Memory B cell (primary cell): Measurements from ENCODE around the gene CFAP251.
A peak's percentile ranks its signal among the peaks of the same experiment; 100 is the strongest.
"Not testable (repeated sequence)": the region's sequence is repeated elsewhere in the genome, so short reads cannot be mapped to it uniquely, and the experiment has no call there.

ENCODE experiments used
- ATAC-seq: fragments of 150-1000 bp; cut with Tn5 transposase; 2 replicates; pipeline ENCODE4 v1.10.0; 2021; ENCODE audit warnings: low read depth, mild to moderate bottlenecking, moderate library complexity
- DNase-seq, 2 donors: peaks; one replicate each; pipeline ENCODE4 v3.0.0; 2022; ENCODE audit warnings: low spot score in 2 of 2
- H3K27ac Mint-ChIP-seq: one replicate; pipeline ENCODE4 v1.8.0; 2022; ENCODE audit warnings: mild to moderate bottlenecking, moderate library complexity, mixed read lengths
- H3K27me3 Mint-ChIP-seq: one replicate; pipeline ENCODE4 v1.8.0; 2022; ENCODE audit warnings: mixed read lengths
- H3K36me3 Mint-ChIP-seq: one replicate; pipeline ENCODE4 v1.8.0; 2022; ENCODE audit warnings: mild to moderate bottlenecking, mixed read lengths
- H3K4me1 Mint-ChIP-seq: one replicate; pipeline ENCODE4 v1.8.0; 2022; ENCODE audit warnings: mixed read lengths
- H3K4me3 Mint-ChIP-seq: one replicate; pipeline ENCODE4 v1.8.0; 2022; ENCODE audit warnings: mild to moderate bottlenecking, moderate library complexity, mixed read lengths
- H3K9me3 Mint-ChIP-seq: one replicate; pipeline ENCODE4 v1.8.0; 2022; ENCODE audit warnings: mixed read lengths

Gene CFAP251, protein sequence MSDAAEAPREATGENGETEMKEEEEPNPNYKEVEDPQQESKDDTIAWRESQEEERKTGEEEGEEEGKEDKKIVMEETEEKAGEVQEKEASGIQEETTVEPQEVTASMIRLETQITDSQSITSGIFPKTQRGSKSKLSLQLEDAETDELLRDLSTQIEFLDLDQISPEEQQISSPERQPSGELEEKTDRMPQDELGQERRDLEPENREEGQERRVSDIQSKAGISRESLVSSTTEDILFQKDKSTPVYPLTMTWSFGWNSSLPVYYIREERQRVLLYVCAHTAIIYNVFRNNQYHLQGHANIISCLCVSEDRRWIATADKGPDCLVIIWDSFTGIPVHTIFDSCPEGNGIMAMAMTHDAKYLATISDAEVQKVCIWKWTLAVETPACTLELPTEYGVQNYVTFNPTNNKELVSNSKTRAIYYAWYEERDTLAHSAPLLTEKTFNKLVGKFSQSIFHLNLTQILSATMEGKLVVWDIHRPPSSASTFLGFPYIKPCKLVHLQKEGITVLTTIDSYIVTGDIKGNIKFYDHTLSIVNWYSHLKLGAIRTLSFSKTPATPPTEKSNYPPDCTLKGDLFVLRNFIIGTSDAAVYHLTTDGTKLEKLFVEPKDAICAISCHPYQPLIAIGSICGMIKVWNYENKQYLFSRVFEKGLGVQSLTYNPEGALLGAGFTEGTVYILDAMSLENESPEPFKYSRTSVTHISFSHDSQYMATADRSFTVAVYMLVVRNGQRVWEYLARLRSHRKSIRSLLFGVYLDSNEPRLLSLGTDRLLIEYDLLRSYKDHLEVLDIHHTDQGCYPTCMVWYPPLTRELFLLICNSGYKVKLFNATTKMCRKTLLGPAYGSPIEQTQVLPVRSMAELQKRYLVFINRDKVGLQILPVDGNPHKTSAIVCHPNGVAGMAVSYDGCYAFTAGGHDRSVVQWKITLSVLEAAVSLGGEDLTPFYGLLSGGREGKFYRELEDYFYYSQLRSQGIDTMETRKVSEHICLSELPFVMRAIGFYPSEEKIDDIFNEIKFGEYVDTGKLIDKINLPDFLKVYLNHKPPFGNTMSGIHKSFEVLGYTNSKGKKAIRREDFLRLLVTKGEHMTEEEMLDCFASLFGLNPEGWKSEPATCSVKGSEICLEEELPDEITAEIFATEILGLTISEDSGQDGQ

GRCh38 chr12:121917950-121918678 is at the start of gene CFAP251:
TSS of gene CFAP251 (plus strand) at chr12:121918592. CDS start at chr12:121921306, 2,714 bp downstream.
- H3K4me1 Mint-ChIP-seq, result peaks cover 5% of the 10 kb centered on the region
- peak within 1 kb of the TSS; percentile 95 for H3K27ac Mint-ChIP-seq
- H3K27me3 Mint-ChIP-seq, result no peaks in the 10 kb centered on the region
- ATAC-seq (peak; percentile 100), DNase-seq (peak; percentile 88 to 92)
- no peaks in the 10 kb centered on the region for H3K36me3 Mint-ChIP-seq
- no peaks in the 10 kb centered on the region for H3K9me3 Mint-ChIP-seq
- peak within 1 kb of the TSS; percentile 87 for H3K4me3 Mint-ChIP-seq

- not testable (repeated sequence) for DNase-seq, H3K36me3 Mint-ChIP-seq, H3K4me3 Mint-ChIP-seq, H3K27me3 Mint-ChIP-seq, H3K27ac Mint-ChIP-seq, H3K9me3 Mint-ChIP-seq, ATAC-seq, H3K4me1 Mint-ChIP-seq
These were observed 49.2 kb upstream of the CFAP251 start for GRCh38 chr12:121869229-121869628.

GRCh38 chr12:121871467-121871866 is 46.9 kb upstream of the CFAP251 start:
- H3K4me3 Mint-ChIP-seq, result no peak overlapping the region
- H3K27me3 Mint-ChIP-seq, result peaks cover 1% of the 10 kb centered on the region
- H3K27ac Mint-ChIP-seq, result no peak overlapping the region
- DNase-seq (no peak), ATAC-seq (no peak)
- peaks cover 4% of the 10 kb centered on the region for H3K36me3 Mint-ChIP-seq
- H3K9me3 Mint-ChIP-seq, result no peaks in the 10 kb centered on the region
- H3K4me1 Mint-ChIP-seq, result no peaks in the 10 kb centered on the region

DNA sequence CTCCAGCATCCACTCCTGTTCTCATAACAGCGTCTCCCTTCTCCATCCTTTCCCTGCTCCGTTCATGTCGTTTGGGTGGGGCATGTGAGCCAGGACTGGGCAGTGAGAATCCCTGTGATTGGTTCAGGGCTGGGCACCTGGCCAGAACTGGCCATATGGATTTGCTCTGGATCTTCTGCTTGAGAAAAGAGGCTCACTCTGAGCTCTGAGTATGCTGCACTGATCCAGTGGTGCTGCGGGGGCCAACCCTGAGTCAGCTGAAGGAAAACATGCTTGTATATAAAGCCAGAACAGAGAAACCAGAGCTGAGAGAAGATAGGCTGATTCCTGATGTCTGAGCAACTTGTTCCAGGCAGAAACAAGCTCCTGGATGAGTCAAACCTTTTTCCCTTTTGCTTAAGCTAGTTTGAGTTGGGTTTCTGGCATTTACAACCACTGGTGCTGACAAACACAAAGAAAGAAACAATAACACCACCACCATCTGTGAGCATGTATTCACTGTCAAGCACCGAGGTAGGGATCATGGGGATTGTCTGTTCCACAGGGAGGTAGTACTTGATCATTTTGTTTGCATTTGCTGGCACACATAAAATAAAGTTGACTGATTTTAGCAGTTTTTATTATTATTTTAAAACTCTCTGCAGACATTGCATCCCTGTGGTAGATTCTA is 45.7 kb upstream of the CFAP251 start:
- no peaks in the 10 kb centered on the region for H3K27me3 Mint-ChIP-seq
- no peak overlapping the region for H3K27ac Mint-ChIP-seq
- DNase-seq (no peak), ATAC-seq (no peak)
- H3K36me3 Mint-ChIP-seq, result peaks cover 2% of the 10 kb centered on the region
- no peaks in the 10 kb centered on the region for H3K4me1 Mint-ChIP-seq
- no peaks in the 10 kb centered on the region for H3K9me3 Mint-ChIP-seq
- no peak overlapping the region for H3K4me3 Mint-ChIP-seq

DNA sequence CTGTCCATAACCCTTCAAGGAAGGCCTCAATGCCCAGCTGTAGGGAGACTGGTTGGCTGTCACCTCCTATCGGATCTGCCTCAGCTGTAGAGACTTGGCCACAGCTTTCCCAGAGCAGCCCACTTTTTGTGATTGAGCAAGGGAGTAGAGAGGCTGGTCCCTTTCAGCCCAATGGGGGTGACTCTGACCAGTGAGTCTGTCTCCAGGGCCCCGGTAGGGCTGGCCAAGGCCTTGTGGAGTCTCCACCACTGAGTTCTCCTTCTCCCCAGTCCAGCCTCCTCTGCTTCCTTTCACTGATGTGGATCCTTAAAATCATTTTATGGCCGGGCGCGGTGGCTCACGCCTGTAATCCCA is 45.2 kb upstream of the CFAP251 start:
- H3K27ac Mint-ChIP-seq, result no peak overlapping the region
- no peaks in the 10 kb centered on the region for H3K9me3 Mint-ChIP-seq
- peaks cover 2% of the 10 kb centered on the region for H3K36me3 Mint-ChIP-seq
- ATAC-seq (no peak), DNase-seq (no peak)
- no peaks in the 10 kb centered on the region for H3K27me3 Mint-ChIP-seq
- no peaks in the 10 kb centered on the region for H3K4me1 Mint-ChIP-seq
- H3K4me3 Mint-ChIP-seq, result no peak overlapping the region

DNA sequence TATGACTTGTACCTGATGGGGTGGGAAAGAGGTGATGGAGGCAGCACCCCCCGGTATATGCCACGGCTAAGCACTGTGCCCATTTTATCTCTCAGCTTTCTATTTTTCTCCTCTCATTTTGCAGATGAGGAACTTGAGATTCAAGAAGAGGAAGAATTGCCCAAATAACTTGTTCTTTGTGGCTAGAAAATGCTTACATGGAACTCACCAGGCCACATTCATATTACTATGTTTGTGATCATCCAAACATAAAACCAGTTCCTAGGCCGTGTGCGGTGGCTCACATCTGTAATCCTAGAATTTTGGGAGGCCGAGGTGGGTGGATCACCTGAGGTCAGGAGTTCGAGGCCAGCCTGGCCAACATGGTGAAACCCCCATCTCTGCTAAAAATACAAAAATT is 44.3 kb upstream of the CFAP251 start:
- ATAC-seq (no peak), DNase-seq (no peak)
- H3K4me1 Mint-ChIP-seq, result no peaks in the 10 kb centered on the region
- H3K4me3 Mint-ChIP-seq, result no peak overlapping the region
- H3K27ac Mint-ChIP-seq, result no peak overlapping the region
- H3K27me3 Mint-ChIP-seq, result no peaks in the 10 kb centered on the region
- H3K9me3 Mint-ChIP-seq, result no peaks in the 10 kb centered on the region
- H3K36me3 Mint-ChIP-seq, result peaks cover 2% of the 10 kb centered on the region

GRCh38 chr12:121875582-121875981 is 42.8 kb upstream of the CFAP251 start:
- Mint-ChIP-seq H3K27ac (no peak overlapping the region), H3K9me3 (no peaks in the 10 kb centered on the region)

GRCh38 chr12:121876080-121876447 is 42.3 kb upstream of the CFAP251 start:
- not testable (repeated sequence) for H3K9me3 Mint-ChIP-seq, H3K36me3 Mint-ChIP-seq, H3K27me3 Mint-ChIP-seq, H3K4me3 Mint-ChIP-seq, DNase-seq, H3K27ac Mint-ChIP-seq, ATAC-seq, H3K4me1 Mint-ChIP-seq

More at GRCh38 chr12:121875582-121875981, 42.8 kb upstream of the CFAP251 start:
- no peak overlapping the region for H3K4me3 Mint-ChIP-seq
- no peak for ATAC-seq
- no peak for DNase-seq
- peaks cover 2% of the 10 kb centered on the region for H3K36me3 Mint-ChIP-seq
- H3K4me1 Mint-ChIP-seq, result no peaks in the 10 kb centered on the region
- no peaks in the 10 kb centered on the region for H3K27me3 Mint-ChIP-seq

- no peaks in the 10 kb centered on the region for H3K27me3 Mint-ChIP-seq
- no peaks in the 10 kb centered on the region for H3K9me3 Mint-ChIP-seq
- H3K4me1 Mint-ChIP-seq, result peaks cover under 1% of the 10 kb centered on the region
- DNase-seq, result no peak
- H3K36me3 Mint-ChIP-seq, result no peaks in the 10 kb centered on the region
- ATAC-seq, result no peak
- no peak overlapping the region for H3K4me3 Mint-ChIP-seq
- no peak overlapping the region for H3K27ac Mint-ChIP-seq
These were observed 35.1 kb upstream of the CFAP251 start for GRCh38 chr12:121883315-121883660.

DNA sequence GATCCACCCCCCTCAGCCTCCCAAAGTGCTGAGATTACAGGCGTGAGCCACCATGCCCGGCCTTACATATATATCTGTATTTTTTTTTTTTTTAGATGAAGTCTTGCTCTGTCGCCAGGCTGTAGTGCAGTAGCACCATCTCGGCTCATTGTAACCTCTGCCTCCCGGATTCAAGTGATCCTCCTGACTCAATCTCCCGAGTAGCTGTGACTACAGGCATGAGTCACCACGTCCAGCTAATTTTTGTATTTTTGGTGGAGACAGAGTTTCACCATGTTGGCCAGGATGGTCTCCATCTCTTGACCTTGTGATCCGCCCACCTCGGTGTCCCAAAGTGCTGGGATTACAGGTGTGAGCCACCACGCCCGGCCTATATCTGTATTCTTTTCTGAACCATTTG is 33.3 kb upstream of the CFAP251 start:
- not testable (repeated sequence) for H3K4me3 Mint-ChIP-seq, H3K4me1 Mint-ChIP-seq, DNase-seq, H3K27ac Mint-ChIP-seq, ATAC-seq, H3K27me3 Mint-ChIP-seq, H3K36me3 Mint-ChIP-seq, H3K9me3 Mint-ChIP-seq

- Mint-ChIP-seq H3K27ac (peak overlapping the region; percentile 91), H3K9me3 (no peaks in the 10 kb centered on the region), H3K4me3 (peak overlapping the region; percentile 97), H3K4me1 (peaks cover 8% of the 10 kb centered on the region), H3K36me3 (no peaks in the 10 kb centered on the region), H3K27me3 (no peaks in the 10 kb centered on the region)
- no peak for ATAC-seq
- no peak for DNase-seq
These were observed 30.3 kb upstream of the CFAP251 start for GRCh38 chr12:121888083-121888477.

- Mint-ChIP-seq H3K27me3 (no peaks in the 10 kb centered on the region), H3K4me3 (peak within 1 kb of the TSS; percentile 97), H3K27ac (peak within 1 kb of the TSS; percentile 91), H3K36me3 (no peaks in the 10 kb centered on the region), H3K4me1 (peaks cover 10% of the 10 kb centered on the region), H3K9me3 (no peaks in the 10 kb centered on the region)
- ATAC-seq, result peak; percentile 90
- peak; percentile 97 to 99 for DNase-seq
These were observed 29.7 kb upstream of the CFAP251 start, which contains the start of gene PSMD9 for GRCh38 chr12:121888478-121889273. TSS of gene PSMD9 (plus strand) at chr12:121888790. CDS start at chr12:121888857, 67 bp downstream.
